ENCODE results near the gene CCL19. TPM values are rescaled to one million over a fixed set of nuclear protein-coding genes. Genes with fewer than 3 reads are reported as not detected.
"Not testable (repeated sequence)": the region's sequence is repeated elsewhere in the genome, so short reads cannot be mapped to it uniquely, and the experiment has no call there.

Gene CCL19
- not detected in 2 replicates for total RNA-seq

DNA sequence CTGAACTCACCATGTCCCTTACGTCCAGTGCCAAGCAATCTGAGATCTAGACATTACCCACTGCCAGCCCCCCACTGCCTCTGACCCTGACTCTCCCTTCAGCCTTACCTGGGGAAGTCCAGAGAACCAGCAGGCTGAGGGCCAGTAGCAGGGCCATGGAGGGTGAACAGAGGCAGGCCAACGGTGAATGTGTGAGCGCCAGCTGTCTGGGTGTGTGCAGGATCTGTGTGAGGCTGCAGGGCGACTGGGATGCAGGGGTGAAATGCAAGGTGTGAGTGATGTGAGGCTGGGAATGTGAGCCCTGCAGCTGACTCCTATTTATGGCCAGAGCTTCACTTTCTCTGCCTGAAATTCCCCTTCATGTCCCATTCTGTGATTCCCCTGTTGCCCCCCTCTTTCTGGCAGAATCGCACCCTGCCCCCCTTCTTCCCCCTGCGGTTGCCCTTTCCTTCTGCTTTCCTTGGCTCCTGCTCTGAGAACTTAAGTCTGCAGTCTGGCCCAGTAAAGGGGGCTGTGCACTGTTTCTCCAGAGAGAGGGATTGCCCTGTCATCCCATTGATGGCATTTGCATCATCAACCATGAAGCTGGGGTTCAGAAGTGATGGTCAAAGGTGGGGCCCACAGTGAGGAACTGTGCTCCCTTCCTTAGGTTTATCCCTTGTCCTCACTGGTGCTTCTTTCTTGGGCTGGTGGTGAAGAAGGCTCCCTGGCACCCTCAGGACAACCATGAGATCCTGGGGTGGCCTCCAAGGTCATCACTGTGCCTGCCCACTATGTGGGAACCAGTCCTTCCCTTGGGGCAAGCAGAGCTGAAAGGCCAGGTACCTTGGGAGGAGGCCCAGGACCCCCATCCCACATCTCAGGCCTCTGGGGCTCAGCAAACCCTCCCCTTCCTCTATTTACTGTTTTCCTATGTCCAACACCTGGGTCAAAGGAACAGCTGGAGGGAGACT, at the start of gene CCL19:
Gene CCL19, minus strand, starts transcription at position 294 of the 953 bp plus-strand sequence. Its CDS starts 137 bp downstream, at position 157.
- no peak for DNase-seq (ENCODE audit: low read depth in 2 of 2)

DNA sequence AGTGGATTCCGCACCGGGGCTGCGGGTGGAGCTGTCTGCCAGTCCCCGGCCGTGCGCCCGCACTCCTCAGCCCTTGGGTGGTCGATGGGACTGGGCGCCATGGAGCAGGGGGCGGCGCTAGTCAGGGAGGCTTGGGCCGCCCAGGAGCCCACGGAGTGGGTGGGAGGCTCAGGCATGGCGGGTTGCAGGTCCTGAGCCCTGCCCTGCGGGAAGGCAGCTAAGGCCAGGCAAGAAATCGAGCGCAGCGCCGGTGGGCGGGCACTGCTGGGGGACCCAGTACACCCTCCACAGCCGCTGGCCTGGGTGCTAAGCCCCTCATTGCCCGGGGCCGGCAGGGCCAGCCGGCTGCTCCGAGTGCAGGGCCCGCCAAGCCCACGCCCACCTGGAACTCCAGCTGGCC, 49.1 kb upstream of the CCL19 start:
- DNase-seq (ENCODE audit: low read depth in 2 of 2), result not testable (repeated sequence)

DNA sequence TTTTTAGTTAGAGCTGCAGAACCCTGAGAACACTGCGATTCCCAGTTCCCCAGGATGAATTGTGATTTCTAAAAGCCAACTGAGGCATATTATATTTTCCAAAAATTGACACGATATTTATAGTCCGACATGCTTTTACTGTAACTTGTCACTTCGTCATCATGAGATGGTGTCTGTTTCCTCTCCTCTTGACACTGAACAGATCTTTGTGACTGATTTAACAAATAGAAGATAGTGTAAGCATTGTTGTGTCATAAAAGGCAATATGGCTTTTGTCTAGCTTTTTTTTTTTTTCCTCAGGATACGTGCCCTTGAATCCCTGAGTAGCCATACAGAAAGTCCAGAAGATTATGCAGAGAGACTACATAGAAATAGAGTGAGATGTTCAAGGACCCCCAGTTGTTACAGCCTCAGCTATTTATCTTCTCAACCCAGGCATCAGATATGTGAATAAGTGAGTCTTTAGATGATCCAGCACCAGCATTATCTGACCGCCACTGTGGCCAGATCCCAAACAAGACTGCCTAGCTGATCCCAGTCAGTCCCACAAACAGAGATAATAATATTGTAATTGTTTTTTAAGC, 46.7 kb upstream of the CCL19 start:
- DNase-seq (ENCODE audit: low read depth in 2 of 2), result peak in 1 of 2 donors; percentile 5

GRCh38 chr9:34734720-34735119, 43.6 kb upstream of the CCL19 start:
- DNase-seq (ENCODE audit: low read depth in 2 of 2), result no peak

DNA sequence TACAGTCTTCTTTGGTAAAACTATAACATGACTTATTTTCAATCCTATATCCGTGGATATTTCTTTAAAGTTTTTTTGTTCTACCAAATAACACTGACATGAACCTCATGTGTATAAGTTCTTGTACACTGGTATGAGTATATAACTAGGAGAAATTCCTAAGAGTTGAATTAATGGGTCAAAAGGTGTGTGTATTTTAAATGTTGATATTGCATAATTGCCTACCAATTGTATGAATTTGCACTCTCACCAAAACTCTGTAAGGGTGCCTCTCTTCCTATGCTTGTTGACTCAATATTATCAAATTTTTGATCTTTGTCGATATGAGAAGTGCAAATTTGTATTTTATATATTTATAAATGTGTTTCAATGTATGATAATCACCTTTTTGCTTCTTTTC, 41.8 kb upstream of the CCL19 start:
- no peak for DNase-seq (ENCODE audit: low read depth in 2 of 2)

DNA sequence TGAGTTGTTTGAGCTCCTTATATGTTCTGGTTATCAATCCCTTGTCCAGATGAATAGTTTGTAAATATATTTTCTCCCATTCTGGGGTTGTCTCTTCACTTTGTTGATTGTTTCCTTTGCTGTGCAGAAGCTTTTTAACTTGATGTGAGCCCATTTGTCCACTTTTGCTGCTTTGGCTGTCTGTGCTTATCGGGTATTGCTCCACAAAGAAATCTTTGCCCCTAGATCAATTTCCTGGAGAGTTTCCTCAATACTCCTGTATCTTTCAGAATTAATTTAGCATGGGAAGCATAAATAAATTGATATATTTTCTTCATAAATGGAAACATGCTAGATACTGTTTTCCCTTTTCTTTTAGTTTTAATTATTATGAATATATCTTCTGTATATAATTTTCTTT, 41.4 kb upstream of the CCL19 start:
- no peak for DNase-seq (ENCODE audit: low read depth in 2 of 2)

GRCh38 chr9:34723141-34723540, 32.1 kb upstream of the CCL19 start:
- DNase-seq (ENCODE audit: low read depth in 2 of 2), result no peak

GRCh38 chr9:34719769-34720025, 28.6 kb upstream of the CCL19 start:
- DNase-seq (ENCODE audit: low read depth in 2 of 2), result not testable (repeated sequence)

- DNase-seq (ENCODE audit: low read depth in 2 of 2), result peak in 1 of 2 donors; percentile 37
Observed at GRCh38 chr9:34719021-34719768, 28.1 kb upstream of the CCL19 start.

GRCh38 chr9:34717996-34718614, 27.0 kb upstream of the CCL19 start:
- DNase-seq (ENCODE audit: low read depth in 2 of 2), result peak; percentile 8 to 34

DNA sequence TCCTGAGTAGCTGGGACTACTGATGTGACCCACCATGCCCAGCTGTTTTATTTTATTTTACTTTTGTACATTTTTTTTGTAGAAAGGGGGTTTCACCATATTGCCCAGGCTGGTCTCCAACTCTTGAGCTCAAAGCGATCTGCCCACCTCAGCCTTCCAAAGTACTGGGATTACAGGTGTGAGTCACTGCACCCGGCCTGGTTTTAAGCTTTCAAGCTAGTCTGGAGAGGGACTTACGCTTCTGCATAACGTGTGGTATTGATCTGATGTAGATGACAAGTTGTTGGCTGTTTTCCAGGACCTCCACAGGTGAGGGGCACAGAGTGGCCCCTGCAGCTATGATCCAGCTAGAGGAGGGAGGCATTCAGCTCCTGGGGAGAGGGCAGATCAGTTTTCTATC, 25.6 kb upstream of the CCL19 start:
- DNase-seq (ENCODE audit: low read depth in 2 of 2), result no peak

DNA sequence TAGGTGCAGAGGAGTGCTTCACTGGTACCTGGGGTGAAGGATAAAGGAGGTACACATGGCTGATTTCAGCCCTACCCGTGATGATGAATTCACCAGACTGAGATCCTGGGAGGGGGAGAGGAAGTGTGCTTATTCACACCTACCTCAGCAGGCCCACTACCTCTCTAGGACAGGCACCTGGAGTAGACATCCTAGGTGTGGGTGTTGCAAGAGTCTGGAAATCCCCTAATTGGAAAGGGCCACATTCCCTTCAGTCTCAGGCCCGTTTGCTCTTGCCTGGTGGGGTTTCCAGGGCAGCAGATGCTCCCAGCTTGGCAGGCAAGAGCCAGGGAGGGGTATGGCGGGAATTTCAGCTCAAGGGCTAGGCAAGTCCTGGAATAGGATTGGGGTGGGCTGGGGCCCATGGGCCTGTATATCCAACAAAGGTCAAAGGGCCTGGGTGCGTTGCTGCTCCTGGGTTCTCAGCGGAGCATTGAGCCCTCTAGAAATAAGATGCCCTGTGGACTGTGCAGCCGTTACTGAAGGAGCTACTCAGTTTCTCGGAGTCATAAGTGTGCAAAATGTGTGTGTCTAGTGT, 24.7 kb upstream of the CCL19 start:
- DNase-seq (ENCODE audit: low read depth in 2 of 2), result no peak

DNA sequence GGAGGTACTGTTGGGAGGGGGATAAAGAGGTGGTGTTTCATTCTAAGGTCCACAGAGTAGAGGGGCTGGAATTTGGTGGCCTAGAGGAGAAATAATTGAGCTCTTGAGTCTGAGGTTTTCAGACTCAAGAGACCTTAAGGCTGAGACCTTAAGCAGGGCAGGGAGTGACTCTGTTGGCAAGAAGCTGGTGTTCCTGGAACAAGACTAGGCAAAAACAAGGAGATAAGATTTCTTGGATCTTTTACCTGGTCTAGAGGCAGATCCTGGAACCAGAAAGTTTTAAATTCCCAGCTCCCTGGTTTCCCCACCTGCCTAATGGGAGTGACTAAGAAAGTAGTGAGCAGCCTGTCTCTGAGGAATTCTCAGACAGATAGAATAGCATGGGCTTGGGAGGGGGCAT, 22.9 kb upstream of the CCL19 start:
- DNase-seq (ENCODE audit: low read depth in 2 of 2), result no peak

DNA sequence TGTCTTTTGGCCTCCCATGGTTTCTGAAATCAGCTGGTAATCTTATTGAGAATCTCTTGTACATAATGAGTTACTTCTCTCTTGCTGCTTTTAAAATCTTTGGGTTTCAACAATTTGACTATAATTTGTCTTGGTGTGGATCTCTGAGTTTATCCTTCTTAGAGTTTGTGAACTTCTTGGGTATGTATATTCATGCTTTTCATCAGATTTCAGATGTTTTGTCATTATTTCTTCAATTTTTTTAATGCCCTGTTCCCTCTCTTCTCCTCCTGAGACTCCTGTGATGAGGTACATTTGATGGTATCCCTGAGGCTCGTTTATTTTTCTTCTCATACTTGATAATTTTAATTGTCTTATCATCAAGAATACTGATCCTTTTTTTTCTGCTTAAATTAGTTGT, 21.1 kb upstream of the CCL19 start:
- DNase-seq (ENCODE audit: low read depth in 2 of 2), result no peak

- peak; percentile 51 to 74 for DNase-seq (ENCODE audit: low read depth in 2 of 2)
Observed at GRCh38 chr9:34710023-34710422, 18.9 kb upstream of the CCL19 start, which contains the start of gene CCL21. Gene CCL21, minus strand, starts transcription at chr9:34710136. Its CDS starts 70 bp downstream, at chr9:34710066.

GRCh38 chr9:34709196-34709978, 18.3 kb upstream of the CCL19 start:
- no peak for DNase-seq (ENCODE audit: low read depth in 2 of 2)

GRCh38 chr9:34707130-34707529, 16.1 kb upstream of the CCL19 start:
- DNase-seq (ENCODE audit: low read depth in 2 of 2), result no peak

- DNase-seq (ENCODE audit: low read depth in 2 of 2), result peak; percentile 82 to 93
Observed at GRCh38 chr9:34701769-34702736, 11.0 kb upstream of the CCL19 start.

DNA sequence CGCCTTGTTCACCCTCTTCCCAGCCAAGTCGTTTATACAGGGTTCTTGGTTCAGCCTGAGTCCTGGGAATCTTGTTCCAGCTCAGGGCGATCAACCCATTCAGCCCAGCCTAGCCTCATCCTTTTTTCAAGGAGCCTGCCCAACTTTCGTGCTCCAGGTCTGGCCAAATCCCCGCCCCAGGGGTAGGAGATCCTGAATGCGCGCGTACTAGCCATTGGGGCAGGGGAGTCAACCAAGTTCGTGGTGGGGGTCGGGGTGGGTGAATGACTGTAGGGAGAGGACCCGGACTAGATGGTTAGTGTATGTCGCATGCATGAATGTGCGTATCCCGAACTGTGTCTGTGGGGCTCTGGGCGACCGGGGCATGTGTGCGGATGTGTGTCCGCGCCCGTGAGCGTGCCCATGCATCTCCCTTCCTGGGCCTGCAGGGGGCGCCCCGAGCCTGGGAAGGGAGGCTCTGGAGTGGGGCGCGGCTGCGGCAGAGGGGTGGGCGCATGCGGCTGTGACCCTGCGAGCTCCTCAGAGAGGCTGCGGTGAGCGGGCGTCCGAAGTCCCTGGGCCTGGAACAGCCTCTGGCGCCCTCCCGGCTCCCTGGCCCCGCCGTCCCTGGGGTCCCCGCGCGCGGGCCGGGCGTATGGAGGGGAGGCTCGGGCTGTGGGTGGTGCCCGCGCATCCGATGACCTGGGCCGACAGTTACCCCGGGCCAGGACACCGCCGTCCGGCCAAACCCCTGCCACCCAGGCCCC, 10.1 kb upstream of the CCL19 start:
- peak; percentile 63 to 81 for DNase-seq (ENCODE audit: low read depth in 2 of 2)

Data from lung microvascular endothelial cell (primary cell).